SHP77 treated with DMSO at 0.1 percent for 48 hours (cell line): Measurements from ENCODE around the gene OTOP2.
"Not testable (repeated sequence)": the region's sequence is repeated elsewhere in the genome, so short reads cannot be mapped to it uniquely, and the experiment has no call there.

Experiments used
- DNase-seq: peaks from one replicate; lab custom pipeline; 2025; lab: John Stamatoyannopoulos, UW

The OTOP2 gene

DNA sequence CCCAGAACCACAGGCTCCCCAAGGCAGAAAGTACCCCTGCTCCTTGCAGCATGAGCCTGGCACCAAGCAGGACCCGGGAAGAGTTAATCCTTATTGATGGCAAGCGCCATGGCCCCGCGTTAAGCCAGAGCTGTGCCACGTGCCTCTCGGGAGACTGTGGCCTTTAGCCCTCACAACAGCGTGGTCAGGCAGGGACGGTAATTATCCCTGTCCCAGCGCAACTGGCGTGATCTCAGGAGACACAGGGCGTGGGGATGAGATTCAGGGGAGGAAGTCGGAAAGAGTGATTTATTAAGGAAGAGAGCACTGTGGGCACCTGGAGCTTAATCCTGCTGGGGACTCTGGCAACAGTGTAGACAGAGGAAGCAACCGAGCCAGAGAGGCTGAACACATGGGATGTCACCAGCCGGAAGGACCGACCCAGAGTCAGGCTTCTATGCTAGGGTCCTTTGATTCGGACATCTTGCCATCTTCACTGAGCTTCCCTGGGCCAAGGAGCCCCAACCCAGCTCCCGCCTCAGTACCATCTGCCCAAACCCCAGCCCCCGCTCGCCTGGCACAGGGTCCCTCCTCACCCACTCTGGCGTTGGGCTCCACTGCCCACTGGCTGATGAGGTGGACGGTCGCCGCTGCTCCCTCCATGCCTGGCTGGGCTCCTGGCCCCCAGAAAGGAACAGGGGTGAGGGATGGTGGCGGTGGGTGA lies 28.5 kb downstream of the OTOP2 start:
- DNase-seq: no peak

DNA sequence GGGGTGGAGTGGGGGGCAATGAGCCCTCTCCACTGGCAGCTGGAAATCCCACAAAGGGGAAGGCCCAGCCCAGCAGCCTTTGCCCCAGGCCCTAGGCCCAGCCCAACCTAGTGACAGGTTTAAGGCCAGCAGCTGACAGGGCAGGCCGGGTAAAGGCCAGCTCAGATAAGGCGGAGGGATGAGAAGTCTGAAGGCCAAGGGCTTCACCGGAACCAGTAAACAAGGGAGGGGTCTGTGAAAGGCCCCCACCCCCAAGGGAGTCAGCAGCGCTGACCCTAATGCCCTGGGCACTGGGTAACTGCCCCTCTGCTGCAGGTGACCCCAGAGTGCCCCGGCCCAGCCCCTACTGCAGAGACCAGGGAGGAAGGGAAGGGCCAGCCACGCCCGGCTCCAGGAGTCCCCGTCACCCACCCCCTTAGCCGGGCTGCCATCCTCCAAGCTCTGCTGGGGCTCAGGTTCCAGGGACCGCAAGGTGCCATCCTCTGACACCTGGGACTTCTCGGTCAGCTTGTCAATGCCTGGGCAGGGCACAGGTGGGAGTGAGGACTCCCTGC lies 29.1 kb downstream of the OTOP2 start:
- DNase-seq: no peak

DNA sequence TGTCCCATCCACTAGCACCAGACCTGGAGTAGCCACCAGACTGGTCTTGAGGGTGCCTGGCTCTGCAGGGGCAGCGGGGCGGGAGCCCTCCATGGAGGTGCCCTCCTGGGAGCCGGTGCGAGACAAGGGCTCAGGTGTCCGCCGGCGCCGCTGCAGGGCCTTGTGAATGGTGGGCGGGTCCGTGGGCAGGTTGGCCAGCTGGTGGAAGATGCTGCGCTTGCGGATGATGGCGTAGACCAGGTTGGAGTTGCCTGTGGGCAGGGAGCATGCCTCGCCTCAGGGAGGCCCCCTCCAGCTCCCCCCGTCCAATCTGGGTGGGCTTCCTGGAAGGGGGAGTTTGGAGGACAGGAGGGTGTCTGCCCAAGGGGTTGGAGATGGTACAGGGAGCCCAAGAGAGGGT lies 30.0 kb downstream of the OTOP2 start:
- no peak for DNase-seq

DNA sequence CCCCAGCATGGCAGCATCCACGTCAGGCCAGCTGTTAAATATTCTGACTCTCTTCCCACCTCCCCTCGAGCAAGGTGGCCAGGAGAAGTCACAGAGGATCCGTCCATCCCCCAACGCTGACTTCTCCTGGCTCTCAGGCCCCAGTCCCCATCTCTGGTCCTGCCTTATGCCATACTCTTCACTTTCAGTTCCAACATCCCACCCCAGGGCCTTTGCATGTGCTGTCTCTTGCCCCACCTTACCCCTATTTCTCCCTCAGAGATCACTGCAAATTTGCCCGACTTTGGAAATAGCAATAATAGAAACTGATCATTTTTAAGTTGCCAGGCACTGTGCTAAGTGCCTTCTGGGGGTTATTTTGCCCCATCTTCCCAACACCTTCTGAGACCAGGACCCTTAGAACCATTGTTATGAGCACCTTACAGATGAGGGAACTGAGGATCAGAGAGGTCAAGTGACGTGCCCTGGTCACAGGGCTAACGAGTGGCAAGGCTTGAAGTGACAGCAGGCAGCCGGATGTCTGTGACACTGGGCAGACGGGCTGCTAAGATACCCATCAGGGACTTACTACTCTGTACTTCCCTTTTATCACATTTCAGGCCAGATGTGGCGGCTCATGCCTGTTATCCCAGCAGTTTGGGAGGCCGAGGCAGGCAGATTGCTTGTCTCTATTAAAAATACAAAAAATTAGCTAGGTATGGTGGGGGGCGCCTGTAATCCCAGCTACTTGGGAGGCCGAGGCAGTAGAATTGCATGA lies 30.8 kb downstream of the OTOP2 start:
- no peak for DNase-seq

DNA sequence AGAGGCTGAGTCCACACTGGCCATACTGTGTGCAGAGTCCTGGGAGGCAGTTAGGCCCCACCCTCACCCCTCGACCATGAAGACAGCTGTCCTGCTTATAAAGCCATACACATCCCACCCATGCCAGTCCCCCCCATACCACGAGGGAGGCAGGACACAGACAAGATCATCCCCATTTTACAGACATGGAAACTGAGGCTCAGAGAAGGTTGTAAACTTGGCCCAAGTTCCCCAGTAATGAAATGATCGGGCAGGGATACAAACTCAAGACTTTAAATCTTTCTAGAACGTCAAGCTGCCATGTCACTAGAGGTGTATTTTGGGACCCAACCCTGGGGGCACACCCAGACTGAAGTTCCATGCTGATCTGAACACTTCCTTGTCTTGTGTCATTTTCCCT lies 32.0 kb downstream of the OTOP2 start:
- no peak for DNase-seq

DNA sequence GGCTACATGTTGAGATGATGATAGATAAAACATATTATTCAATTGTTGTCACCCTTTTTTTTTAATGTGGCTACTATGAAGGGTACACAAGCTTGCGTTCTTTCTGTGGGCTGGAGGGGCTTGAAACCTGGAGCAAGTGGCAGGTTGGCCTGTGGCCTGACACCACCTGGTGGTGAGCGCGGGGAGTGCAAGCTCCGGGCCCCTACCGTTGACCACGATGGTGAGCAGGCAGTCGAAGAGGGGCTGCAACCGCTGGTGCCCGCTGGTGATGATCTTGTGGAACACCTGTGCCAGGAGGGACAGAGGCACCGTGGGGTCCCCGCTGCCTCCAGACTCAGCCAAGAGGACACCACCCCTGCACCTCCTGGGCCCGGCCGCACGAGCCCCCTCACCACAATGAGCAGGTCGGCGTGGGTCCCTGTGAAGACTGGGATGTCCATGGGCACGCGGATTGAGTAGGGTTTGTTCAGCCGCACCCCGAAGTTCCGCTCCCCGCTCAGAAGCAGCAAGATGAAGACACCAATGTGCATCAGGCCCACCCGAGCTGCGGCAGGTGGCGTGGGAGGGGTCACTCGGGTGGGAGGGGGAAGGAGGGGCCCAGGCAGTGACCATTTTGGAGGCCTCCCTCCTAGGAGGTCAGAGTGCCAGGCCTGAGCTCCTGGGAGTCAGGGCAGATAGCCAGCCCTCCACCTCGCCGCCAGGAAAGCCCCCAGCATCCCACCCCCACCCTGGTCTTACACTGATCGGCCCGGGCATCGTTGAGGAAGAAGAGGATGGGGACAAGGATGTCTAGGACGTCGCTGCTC lies 34.1 kb downstream of the OTOP2 start:
- DNase-seq: peak; percentile 27

DNA sequence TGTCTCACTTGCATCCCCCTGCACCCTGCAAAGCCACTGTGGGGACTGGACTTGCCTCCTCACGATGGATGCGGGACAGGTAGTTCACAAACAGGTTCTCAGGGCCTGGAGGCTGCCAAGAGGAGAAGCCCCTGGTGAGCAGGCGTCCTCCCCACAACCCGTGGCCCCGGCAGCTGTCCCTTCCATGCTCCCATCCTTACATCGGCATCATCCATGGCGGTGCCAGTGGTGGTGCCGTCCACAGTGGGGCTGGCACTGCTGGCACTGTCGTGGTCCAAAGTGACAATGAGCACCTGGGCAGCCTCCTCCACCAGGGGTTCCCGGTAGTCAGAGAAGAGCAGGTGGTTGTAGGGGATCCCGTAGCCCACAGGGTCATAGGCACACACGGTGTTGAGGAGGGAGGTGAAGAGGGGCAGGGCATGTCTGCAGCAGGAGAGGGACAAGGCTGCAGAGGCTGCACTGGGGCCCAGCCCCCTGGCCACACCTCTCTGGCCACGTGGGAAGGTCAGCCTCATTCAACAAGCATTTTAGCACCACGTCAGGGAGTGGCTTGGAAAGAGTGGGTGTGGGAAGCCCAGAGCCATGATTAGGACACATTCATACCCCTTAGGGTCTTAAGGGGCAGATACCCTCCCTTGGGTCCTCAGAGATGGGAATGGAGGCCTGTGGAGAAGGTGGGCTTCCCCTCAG lies 35.9 kb downstream of the OTOP2 start:
- no peak for DNase-seq

DNA sequence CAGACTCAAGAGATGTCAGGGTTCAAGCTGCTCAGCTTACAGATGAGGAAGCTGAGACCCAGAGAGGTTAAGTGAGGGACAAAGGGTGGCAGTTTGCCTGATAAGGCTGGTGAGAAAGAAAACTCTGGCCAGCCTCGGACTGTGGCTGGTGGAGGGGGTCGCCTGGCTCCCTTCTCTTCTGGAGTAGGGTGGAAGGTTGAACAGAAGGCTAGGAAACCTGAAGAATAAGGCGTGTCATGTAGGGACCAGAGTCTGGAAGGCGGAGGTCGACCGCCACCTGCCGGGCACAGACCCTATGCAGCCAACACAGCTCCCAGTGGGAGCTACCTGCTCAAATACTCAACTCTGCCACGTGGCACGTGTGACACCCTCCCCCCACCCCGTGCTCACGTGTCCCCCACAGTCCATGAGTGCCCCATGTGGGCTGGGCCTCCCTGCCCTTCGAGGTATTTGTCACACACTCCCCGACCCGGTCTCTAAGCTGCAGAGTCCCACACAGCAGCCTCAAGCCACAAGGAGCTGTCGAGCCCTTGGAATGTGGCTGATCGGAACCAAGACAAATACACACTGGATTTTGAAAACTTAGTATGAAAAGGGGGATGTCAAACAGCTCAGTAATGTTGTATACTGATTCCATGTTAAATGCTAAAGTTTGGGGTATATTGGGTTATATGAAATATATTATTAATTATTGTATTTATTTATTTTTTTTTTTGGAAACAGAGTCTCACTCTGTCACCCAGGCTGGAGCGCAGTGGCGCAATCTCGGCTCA lies 36.7 kb downstream of the OTOP2 start:
- no peak for DNase-seq

DNA sequence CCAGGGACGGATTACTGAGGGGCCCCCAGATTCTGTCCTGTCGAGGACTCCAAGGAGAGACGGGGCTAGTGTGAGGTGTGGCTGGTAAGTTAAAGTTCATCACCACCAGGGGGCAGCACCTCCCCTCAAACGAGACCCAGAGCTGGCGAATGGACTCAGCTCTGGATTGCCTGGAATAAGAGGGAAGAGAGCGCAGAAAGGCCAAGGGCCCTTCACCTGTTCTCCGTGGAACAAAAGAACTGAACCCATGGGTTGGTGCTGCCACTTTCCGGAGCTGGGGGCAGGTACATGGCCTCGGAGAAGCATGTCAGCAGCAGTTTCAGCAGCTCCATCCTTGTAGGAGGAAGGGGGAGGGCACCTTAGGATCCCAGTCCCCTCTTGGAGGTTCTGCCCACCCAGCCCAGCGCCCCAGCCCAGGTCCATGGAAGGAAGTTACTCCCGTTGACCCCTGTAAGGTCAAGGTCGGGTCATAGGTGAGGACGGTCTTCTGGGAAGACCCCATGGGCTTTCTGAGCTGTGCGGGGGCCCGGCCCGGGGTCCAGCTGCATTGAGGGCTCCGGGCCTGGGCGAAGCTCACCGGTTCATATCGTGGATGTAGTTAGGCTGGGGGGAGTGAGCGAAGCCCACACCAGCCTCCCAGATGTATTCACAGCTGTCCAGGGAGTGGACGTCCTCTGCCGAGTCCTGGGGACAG lies 37.7 kb downstream of the OTOP2 start:
- peak; percentile 69 for DNase-seq

DNA sequence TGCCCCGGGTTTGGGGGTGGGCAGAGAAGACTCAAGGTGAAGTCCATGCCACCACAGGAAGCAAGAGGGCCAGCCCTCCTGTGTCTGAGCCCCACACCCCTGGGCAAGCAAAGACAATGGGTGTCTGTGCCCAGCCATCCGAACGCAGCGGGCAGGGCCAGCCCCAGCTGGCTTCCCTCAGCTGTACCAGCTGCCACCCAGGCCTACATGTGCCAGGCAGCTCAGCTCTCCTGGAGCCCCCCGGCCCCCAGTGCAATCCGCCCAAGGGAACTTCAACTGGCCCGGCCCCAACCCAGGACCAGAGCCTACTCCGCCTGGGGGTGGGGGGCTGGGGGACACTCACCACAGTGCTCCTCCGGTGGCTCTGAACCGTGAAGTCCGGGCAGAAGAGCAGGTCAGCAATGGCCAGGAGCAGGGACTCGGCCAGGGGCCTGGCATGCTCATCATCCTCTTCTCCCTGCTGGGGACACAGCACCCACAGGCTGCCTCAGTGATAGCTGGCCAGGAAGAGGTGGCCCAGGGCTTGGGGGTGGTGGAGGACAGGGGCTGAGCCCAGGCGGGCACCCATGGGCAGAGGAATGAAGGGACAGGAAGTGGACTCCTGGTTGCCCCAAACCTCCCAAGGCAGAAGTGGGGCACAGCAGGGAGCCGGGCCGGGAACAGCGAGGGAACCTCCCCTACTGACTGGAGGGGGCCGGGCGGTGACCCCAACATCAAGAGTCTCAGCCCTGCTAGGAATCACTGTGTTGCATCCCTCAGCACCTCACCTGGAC lies 38.7 kb downstream of the OTOP2 start:
- DNase-seq: no peak

DNA sequence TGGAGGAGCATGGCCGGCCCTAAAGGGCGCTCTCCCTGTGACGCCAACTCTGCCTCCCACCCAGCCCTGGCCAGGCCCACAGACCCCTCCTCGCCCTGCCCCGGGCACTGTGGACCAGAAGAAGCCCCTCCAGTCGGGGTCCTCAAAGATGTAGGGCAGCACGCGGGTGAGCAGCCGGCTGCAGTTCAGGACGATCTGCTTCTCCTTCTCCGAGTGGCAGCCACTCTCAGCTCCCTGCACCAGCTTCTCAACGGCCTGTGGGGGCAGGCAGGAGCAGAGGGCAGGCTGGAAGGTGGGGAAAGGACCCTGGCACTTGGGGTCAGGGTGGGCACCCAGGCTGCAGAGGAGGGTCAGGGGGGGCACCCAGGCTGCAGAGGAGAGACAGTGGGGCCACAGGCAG lies 39.6 kb downstream of the OTOP2 start:
- no peak for DNase-seq

DNA sequence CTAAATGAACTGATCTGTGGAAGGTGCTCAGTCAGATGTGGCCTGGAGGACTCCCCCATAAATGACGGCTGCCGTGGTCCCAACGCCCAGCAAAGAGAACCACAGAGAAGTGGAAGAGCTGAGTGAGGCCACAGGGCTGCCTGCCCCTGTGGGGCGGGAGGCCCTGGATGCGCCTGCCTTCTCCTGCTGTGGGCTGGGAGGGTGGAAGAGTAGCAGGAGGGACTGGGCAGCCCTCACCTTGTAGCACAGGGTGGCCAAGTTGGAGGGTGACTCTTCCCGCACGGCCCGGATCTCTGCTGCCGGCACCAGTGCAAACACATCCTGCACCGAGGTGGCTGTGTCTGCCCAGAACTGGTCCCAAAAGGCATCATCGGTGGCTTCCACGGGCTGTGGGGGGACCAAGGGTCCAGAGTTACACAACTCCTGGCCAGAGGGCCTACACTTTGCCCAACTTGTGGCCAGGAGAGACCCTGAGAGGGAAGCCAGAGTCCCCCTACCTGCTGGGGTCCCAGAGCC lies 40.2 kb downstream of the OTOP2 start:
- DNase-seq: no peak

DNA sequence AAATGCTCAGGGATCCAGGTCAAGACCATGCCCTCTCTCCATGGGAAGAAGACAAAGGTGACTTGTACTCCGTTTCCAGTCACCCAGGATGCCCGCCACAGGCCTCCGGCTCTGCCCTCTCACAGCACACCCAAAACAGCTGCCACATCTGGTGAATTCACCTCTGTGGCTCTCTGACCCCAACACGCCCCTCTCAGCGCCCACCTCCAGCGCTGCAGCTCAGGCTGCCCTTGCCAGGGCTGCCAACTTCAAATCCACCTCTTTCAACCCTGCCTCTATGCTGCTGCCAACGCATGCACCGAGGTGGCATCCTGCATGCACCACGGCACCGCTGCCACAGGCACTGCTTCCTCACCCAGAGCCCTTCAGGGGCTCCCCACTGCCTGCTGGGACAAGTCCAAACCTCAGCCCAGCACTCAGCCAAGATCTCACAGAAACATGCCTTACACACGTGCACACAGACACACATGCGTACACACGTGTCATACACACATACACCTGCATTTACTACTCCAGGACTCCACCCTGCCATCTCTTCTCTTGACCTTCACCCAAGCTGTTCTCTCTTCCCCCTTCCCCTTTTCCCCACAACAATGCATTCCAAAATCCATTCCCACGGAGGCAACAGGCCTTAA lies 41.0 kb downstream of the OTOP2 start:
- DNase-seq: no peak

DNA sequence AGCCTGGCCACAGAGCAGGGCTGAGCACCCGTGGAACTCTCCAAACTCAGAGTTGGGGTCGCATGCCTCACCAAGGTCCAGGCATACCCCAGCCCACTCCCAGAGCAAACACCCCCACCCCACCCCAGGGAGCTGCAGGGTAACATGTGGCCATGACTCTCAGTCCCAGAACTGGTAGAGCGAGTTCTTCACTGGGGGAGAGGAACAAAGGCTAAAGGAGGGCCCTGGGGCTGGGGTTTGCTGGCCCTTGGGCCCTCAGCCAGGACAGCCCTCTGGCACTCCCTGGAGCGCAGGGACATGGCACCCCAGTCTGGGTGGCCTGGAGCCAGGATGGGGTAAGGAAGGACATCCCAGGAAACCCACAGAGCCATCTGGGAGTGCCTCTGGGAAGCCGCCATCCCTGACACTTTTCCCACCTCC lies 44.3 kb downstream of the OTOP2 start:
- no peak for DNase-seq

DNA sequence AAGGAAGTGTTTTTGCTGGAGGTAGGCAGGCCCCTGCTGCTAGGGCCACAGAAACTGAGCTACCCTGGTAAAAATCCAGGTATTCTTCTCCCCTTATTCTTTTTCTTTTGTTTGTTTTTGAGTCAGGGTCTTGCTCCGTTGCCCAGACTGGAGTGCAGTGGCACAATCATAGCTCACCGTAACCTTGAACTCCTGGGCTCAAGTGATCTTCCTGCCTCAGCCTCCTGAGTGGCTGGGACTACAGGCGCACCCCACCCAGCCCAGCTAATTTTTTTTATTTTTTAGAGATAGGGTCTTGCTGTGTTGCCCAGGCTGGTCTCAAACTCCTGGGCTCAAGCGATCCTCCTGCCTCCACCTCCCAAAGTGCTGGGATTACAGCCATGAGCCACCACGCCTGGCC lies 45.4 kb downstream of the OTOP2 start:
- not testable (repeated sequence) for DNase-seq

DNA sequence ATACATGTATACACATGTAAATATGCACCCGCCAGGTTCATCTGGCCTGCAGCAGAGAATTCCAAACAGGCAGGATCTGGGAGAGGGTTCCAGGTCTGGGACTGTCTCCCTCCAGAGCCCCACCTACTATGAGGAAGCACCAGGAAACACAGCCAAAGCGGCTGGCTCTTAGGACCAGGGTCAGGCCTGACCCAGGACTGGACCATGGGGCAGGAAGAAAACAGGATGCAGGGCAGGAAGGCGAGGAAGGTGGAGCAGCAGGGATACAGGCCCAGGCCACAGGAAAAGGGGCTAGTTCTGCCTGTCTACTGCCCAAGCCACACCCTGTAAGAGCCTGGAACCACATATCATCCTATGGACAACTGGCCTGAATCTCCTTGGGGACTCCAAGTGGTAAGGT lies 46.3 kb downstream of the OTOP2 start:
- no peak for DNase-seq

DNA sequence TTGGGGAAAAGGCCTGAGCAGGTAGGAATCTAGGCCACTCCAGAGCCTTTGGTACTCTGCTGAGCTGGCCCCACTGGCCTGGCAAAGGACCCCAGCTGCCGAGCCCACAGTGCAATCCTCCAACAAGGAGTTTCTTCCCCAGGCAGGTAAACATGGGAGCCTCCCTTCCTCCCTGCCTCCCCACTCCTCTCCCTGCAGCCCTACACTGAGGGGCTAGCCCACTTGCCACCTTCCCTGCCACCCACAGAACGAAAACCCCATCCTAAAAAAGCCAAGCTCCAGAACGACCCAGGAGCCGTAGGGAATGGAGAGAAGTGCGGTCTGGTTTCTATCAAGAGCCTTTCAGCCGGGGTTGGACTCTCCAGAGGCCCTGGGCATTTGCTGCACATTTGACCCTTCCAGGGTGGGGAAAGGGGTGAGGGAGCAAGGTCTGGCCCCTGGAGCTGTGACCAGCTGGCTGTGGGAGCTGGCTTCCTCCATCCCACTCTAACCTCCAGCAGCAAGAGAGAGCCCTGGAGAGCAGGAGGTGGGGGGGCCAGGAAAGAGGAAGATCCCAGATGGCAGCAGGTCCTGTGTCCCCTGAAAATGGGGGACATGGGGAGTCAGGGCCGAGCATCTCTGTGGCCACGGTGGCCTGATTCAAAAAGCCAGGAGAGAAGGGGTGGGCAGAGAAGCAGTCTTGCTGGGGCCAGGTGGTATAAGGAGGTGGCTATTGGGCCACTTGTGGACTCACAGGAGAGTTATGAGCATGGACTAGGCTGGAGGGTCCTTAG lies 47.2 kb downstream of the OTOP2 start:
- DNase-seq: no peak

DNA sequence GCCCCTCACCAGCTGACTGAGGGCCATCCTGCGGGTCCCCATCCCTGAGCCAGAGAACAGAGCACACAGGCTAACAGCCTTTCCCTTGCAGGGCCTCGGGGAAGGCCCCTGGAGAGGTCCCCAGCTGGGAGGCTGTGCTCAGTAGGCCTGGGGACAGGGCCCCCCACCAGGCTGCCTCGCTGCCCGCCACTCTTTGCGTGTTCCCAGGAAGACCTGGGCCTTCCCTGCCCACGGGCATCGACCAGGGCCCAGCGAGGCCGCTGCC lies 47.7 kb downstream of the OTOP2 start:
- no peak for DNase-seq
